Caco-2 (cell line): ENCODE measurements around the gene KIF1B. TPM values are rescaled to one million over a fixed set of nuclear protein-coding genes. Genes with fewer than 3 reads are reported as not detected.

Experiments
- BruUV-seq: library from RNA; stranded (reverse); fragments of 400-500 nt; replicated peaks from 2 replicates; lab custom pipeline; 2021; lab: Mats Ljungman, UMichigan
- CTCF ChIA-PET: fragments of 300-600 bp; sonication (Branson Sonifier 250); formaldehyde crosslinking; loops from one replicate; lab custom pipeline; 2022; ENCODE audit warnings: antibody characterized with exemption; lab: Charles Lee
- POLR2A ChIA-PET: fragments of 300-600 bp; sonication (Branson Sonifier 250); formaldehyde crosslinking; loops from one replicate; lab custom pipeline; 2022; ENCODE audit warnings: antibody characterized with exemption; lab: Charles Lee
- DNase-seq, 2 experiments: peaks; one replicate each; pipeline versions ENCODE4 v3.0.0 to v3.0.0-alpha.2; 2020 to 2022
- H3K27me3 ChIP-seq: replicated peaks from 2 replicates; pipeline ENCODE4 v1.6.0; 2011; ENCODE audit warnings: low read length; ENCODE audit not compliant: control insufficient read depth, insufficient read depth
- H3K36me3 ChIP-seq: 2 replicates; pipeline ENCODE4 v1.5.1; 2011; ENCODE audit warnings: low read length; ENCODE audit not compliant: control insufficient read depth, insufficient read depth
- H3K4me1 ChIP-seq: fragments of 250-450 bp; sonication (Bioruptor Pico); 2 replicates; pipeline ENCODE4 v1.5.1; 2020; ENCODE audit warnings: mild to moderate bottlenecking
- H3K4me3 ChIP-seq: 2 replicates; pipeline ENCODE4 v1.5.1; 2011; ENCODE audit warnings: low read depth, mild to moderate bottlenecking, control low read depth, low read length
- H3K9me3 ChIP-seq: fragments of 250-450 bp; sonication (Bioruptor Pico); 2 replicates; pipeline ENCODE4 v1.5.1; 2020; ENCODE audit warnings: mild to moderate bottlenecking, moderate library complexity
- H3K27ac Mint-ChIP-seq: one replicate; pipeline ENCODE4 v1.8.0; 2022; ENCODE audit warnings: mixed read lengths; ENCODE audit not compliant: unreplicated experiment
- H3K27me3 Mint-ChIP-seq: one replicate; pipeline ENCODE4 v1.8.0; 2022; ENCODE audit warnings: mixed read lengths; ENCODE audit not compliant: insufficient read depth, unreplicated experiment
- H3K36me3 Mint-ChIP-seq: one replicate; pipeline ENCODE4 v1.8.0; 2022; ENCODE audit warnings: mild to moderate bottlenecking, mixed read lengths; ENCODE audit not compliant: insufficient read depth, unreplicated experiment
- H3K4me1 Mint-ChIP-seq: one replicate; pipeline ENCODE4 v1.8.0; 2022; ENCODE audit warnings: low read depth, mixed read lengths; ENCODE audit not compliant: unreplicated experiment
- H3K4me3 Mint-ChIP-seq: one replicate; pipeline ENCODE4 v1.8.0; 2022; ENCODE audit warnings: mild to moderate bottlenecking, moderate library complexity, mixed read lengths; ENCODE audit not compliant: unreplicated experiment
- H3K9me3 Mint-ChIP-seq: one replicate; pipeline ENCODE4 v1.8.0; 2022; ENCODE audit warnings: mixed read lengths; ENCODE audit not compliant: unreplicated experiment
- CTCF ChIP-seq, 2 experiments: fragments of 200-600 bp in 1 of 2; IDR thresholded peaks; 1 replicate in 1 of 2; 2 replicates in 1 of 2; pipeline versions ENCODE4 v1.5.1 to v1.8.0; 2011 to 2022; ENCODE audit warnings: antibody characterized with exemption in 1 of 2, control low read depth in 1 of 2, inconsistent platforms in 1 of 2, low read depth in 1 of 2, low read length in 1 of 2, mild to moderate bottlenecking in 1 of 2, moderate library complexity in 1 of 2; ENCODE audit not compliant: insufficient read depth in 1 of 2, severe bottlenecking in 1 of 2, unreplicated experiment in 1 of 2
- intact Hi-C: fragments of 100-400 bp; cut with micrococcal nuclease; formaldehyde crosslinking; loops from one replicate; pipeline ENCODE4 v1.10.0; 2022; ENCODE audit not compliant: unreplicated experiment
- total RNA-seq: library from RNA; stranded (reverse); gene quantifications from 2 replicates; pipeline ENCODE4 v1.2.3, GENCODE V29; 2022

KIF1B gene
- total RNA-seq, 1 experiment from 2014 or later, result 41.1 TPM

- H3K36me3 ChIP-seq, result no peaks in the 10 kb centered on the region
- no peak overlapping the region for H3K4me3 Mint-ChIP-seq
- H3K9me3 Mint-ChIP-seq, result no peaks in the 10 kb centered on the region
- H3K27me3 Mint-ChIP-seq, result no peaks in the 10 kb centered on the region
- no peaks in the 10 kb centered on the region for H3K9me3 ChIP-seq
- TF ChIP-seq CTCF (IDR thresholded peaks at IDR 0.05; ENCODE audit: insufficient read depth in 1 of 2, low read depth in 1 of 2, low read length in 1 of 2, severe bottlenecking in 1 of 2, unreplicated experiment in 1 of 2), result no peak
- DNase-seq, result no peak
- H3K27ac Mint-ChIP-seq, result no peak overlapping the region
- POLR2A ChIA-PET, result no interaction called here
- no peak overlapping the region for H3K4me3 ChIP-seq
- peaks cover 17% of the 10 kb centered on the region for H3K36me3 Mint-ChIP-seq
- CTCF ChIA-PET, result no interaction called here
- BruUV-seq, result no TSS peak
- H3K4me1 Mint-ChIP-seq, result no peaks in the 10 kb centered on the region
- no peaks in the 10 kb centered on the region for H3K4me1 ChIP-seq
- H3K27me3 ChIP-seq, result no peaks in the 10 kb centered on the region
- intact Hi-C loops, result no loop called here
These were observed 73.1 kb downstream of the KIF1B start for GRCh38 chr1:10283318-10283984.

GRCh38 chr1:10286244-10286643 lies 75.9 kb downstream of the KIF1B start:
- intact Hi-C loops, result no loop called here
- H3K36me3 ChIP-seq, result no peaks in the 10 kb centered on the region
- H3K9me3 ChIP-seq, result no peaks in the 10 kb centered on the region
- no peak for TF ChIP-seq CTCF (IDR thresholded peaks at IDR 0.05; ENCODE audit: insufficient read depth in 1 of 2, low read depth in 1 of 2, low read length in 1 of 2, severe bottlenecking in 1 of 2, unreplicated experiment in 1 of 2)
- H3K9me3 Mint-ChIP-seq, result no peaks in the 10 kb centered on the region
- ChIA-PET CTCF (no interaction called here), POLR2A (no interaction called here)
- no peaks in the 10 kb centered on the region for H3K4me1 ChIP-seq
- peaks cover 9% of the 10 kb centered on the region for H3K4me1 Mint-ChIP-seq
- peaks cover 16% of the 10 kb centered on the region for H3K36me3 Mint-ChIP-seq
- H3K27me3 ChIP-seq, result no peaks in the 10 kb centered on the region
- BruUV-seq, result no TSS peak
- no peak for DNase-seq
- no peak overlapping the region for H3K4me3 Mint-ChIP-seq
- no peak overlapping the region for H3K27ac Mint-ChIP-seq
- no peaks in the 10 kb centered on the region for H3K27me3 Mint-ChIP-seq
- H3K4me3 ChIP-seq, result no peak overlapping the region

GRCh38 chr1:10287023-10287645 lies 76.8 kb downstream of the KIF1B start:
- POLR2A ChIA-PET, result no interaction called here
- peaks cover 18% of the 10 kb centered on the region for H3K36me3 Mint-ChIP-seq
- H3K27ac Mint-ChIP-seq, result no peak overlapping the region

More at GRCh38 chr1:10287023-10287645, 76.8 kb downstream of the KIF1B start:
- Mint-ChIP-seq H3K4me3 (no peak overlapping the region), H3K4me1 (peaks cover 9% of the 10 kb centered on the region), H3K27me3 (no peaks in the 10 kb centered on the region), H3K9me3 (no peaks in the 10 kb centered on the region)
- DNase-seq, result no peak
- Histone ChIP-seq H3K27me3 (no peaks in the 10 kb centered on the region), H3K4me3 (no peak overlapping the region), H3K4me1 (no peaks in the 10 kb centered on the region), H3K9me3 (no peaks in the 10 kb centered on the region), H3K36me3 (no peaks in the 10 kb centered on the region)
- BruUV-seq, result no TSS peak
- intact Hi-C loops, result no loop called here
- CTCF ChIA-PET, result no interaction called here
- no peak for TF ChIP-seq CTCF (IDR thresholded peaks at IDR 0.05; ENCODE audit: insufficient read depth in 1 of 2, low read depth in 1 of 2, low read length in 1 of 2, severe bottlenecking in 1 of 2, unreplicated experiment in 1 of 2)
